Gastroesophageal sphincter (tissue), 4 donors: ENCODE measurements around the gene WWC2. TPM values are rescaled to one million over a fixed set of nuclear protein-coding genes. Genes with fewer than 3 reads are reported as not detected.

Experiments
- ATAC-seq: fragments of 150-250 bp; one replicate; pipeline ENCODE4 v1.9.1; 2016; ENCODE audit warnings: mild to moderate bottlenecking, moderate library complexity
- H3K27ac ChIP-seq, 4 donors: fragments of 200-600 bp; sonication (generic) in 3 of 4; 1 replicate in 3 of 4; 2 replicates in 1 of 4; pipeline ENCODE4 v1.5.1; 2016 to 2019
- H3K27me3 ChIP-seq: fragments of 200-600 bp; sonication (generic); one replicate; pipeline ENCODE4 v1.5.1; 2019
- H3K36me3 ChIP-seq, 2 donors: fragments of 200-600 bp; sonication (generic); one replicate each; pipeline ENCODE4 v1.5.1; 2019; ENCODE audit warnings: control low read depth in 1 of 2
- H3K4me1 ChIP-seq, 3 donors: fragments of 200-600 bp; sonication (generic); 1 replicate in 2 of 3; 2 replicates in 1 of 3; pipeline ENCODE4 v1.5.1; 2016 to 2019; ENCODE audit warnings: control low read depth in 2 of 3
- H3K4me3 ChIP-seq, 2 donors: fragments of 200-600 bp; sonication (generic); one replicate each; pipeline ENCODE4 v1.5.1; 2019; ENCODE audit warnings: mild to moderate bottlenecking in 1 of 2, moderate library complexity in 1 of 2
- H3K9me3 ChIP-seq, 3 donors: fragments of 200-600 bp; sonication (generic); one replicate each; pipeline ENCODE4 v1.5.1; 2017 to 2019; ENCODE audit warnings: control low read depth in 2 of 3
- CTCF ChIP-seq, 4 experiments: fragments of 200-600 bp in 2 of 4; fragments of 450-650 bp in 2 of 4; sonication (generic) in 1 of 4; IDR thresholded peaks; one replicate each; pipeline ENCODE4 v1.5.1; 2017 to 2019; ENCODE audit warnings: antibody characterized with exemption in 4 of 4, mild to moderate bottlenecking in 2 of 4, moderate library complexity in 2 of 4
- EP300 ChIP-seq: sonication (generic); formaldehyde crosslinking; IDR thresholded peaks from one replicate; pipeline ENCODE4 v1.6.1; 2017; ENCODE audit warnings: antibody characterized with exemption, mild to moderate bottlenecking
- POLR2A ChIP-seq, 2 donors: fragments of 450-650 bp; IDR thresholded peaks; one replicate each; pipeline ENCODE4 v1.6.1; 2017; ENCODE audit warnings: antibody characterized with exemption in 2 of 2, mild to moderate bottlenecking in 2 of 2, moderate library complexity in 1 of 2
- POLR2AphosphoS5 ChIP-seq: sonication (generic); formaldehyde crosslinking; IDR thresholded peaks from one replicate; pipeline ENCODE4 v1.6.1; 2017; ENCODE audit warnings: antibody characterized with exemption
- WGBS, 2 donors: methylation state at CpG; one replicate each; pipeline ENCODE4 v1.1.5; 2018; ENCODE audit warnings: low coverage in 1 of 2; 5-methylcytosine and 5-hydroxymethylcytosine counted together
- total RNA-seq, 4 donors: library from RNA; depleted of rRNA; stranded (reverse); fragments of >200 nt; gene quantifications; one replicate each; pipeline ENCODE4 v1.1.0, GENCODE V29; 2016

WWC2 gene
- total RNA-seq, 4 donors from 2014 or later, result 23.0 to 42.0 (median 37.2) TPM

GRCh38 chr4:183140911-183141320 lies 41.9 kb downstream of the WWC2 start:
- TF ChIP-seq CTCF (IDR thresholded peaks at IDR 0.05), result no peak
- TF ChIP-seq POLR2A (IDR thresholded peaks at IDR 0.05), result no peak
- no peak for TF ChIP-seq POLR2AphosphoS5
- no peak for TF ChIP-seq EP300
- Histone ChIP-seq H3K4me1 (peaks cover 4 to 39% (median 10%) of the 10 kb centered on the region in 3 donors), H3K9me3 (no peaks in the 10 kb centered on the region), H3K27me3 (no peaks in the 10 kb centered on the region), H3K4me3 (no peak overlapping the region), H3K27ac (no peak overlapping the region), H3K36me3 (no peaks in the 10 kb centered on the region)
- WGBS, 2 donors, result 43 to 67% methylated on average over 1 to 2 of the region's 2 CpGs
- no peak for ATAC-seq

GRCh38 chr4:183141997-183142396 lies 42.9 kb downstream of the WWC2 start:
- no peak for ATAC-seq
- peaks cover 4 to 47% (median 10%) of the 10 kb centered on the region in 3 donors for H3K4me1 ChIP-seq
- H3K4me3 ChIP-seq, result no peak overlapping the region
- no peak for TF ChIP-seq POLR2A (IDR thresholded peaks at IDR 0.05)
- TF ChIP-seq EP300, result no peak
- TF ChIP-seq POLR2AphosphoS5, result no peak
- TF ChIP-seq CTCF (IDR thresholded peaks at IDR 0.05), result no peak
- H3K27me3 ChIP-seq, result no peaks in the 10 kb centered on the region
- no peaks in the 10 kb centered on the region for H3K36me3 ChIP-seq
- WGBS, 2 donors, result 83 to 89% methylated on average over 1 of the region's 1 CpG
- no peaks in the 10 kb centered on the region for H3K9me3 ChIP-seq
- no peak overlapping the region for H3K27ac ChIP-seq

- no peak overlapping the region for H3K4me3 ChIP-seq
- H3K36me3 ChIP-seq, result no peaks in the 10 kb centered on the region
- H3K27me3 ChIP-seq, result no peaks in the 10 kb centered on the region
- H3K9me3 ChIP-seq, result no peaks in the 10 kb centered on the region
- peak; percentile 62 for ATAC-seq
- H3K27ac ChIP-seq, result no peak overlapping the region
- peaks cover 4 to 47% (median 10%) of the 10 kb centered on the region in 3 donors for H3K4me1 ChIP-seq
- no peak for TF ChIP-seq POLR2A (IDR thresholded peaks at IDR 0.05)
- no peak for TF ChIP-seq EP300
- TF ChIP-seq POLR2AphosphoS5, result no peak
- no peak for TF ChIP-seq CTCF (IDR thresholded peaks at IDR 0.05)
- WGBS, 2 donors, result 39 to 42% methylated on average over 6 of the region's 6 CpGs
These were observed 43.8 kb downstream of the WWC2 start for GRCh38 chr4:183142571-183143550.

- WGBS, 2 donors, result 88 to 97% methylated on average over 5 to 6 of the region's 6 CpGs
These were observed 45.7 kb downstream of the WWC2 start for GRCh38 chr4:183144787-183145186.

More at GRCh38 chr4:183144787-183145186, 45.7 kb downstream of the WWC2 start:
- H3K27me3 ChIP-seq, result no peaks in the 10 kb centered on the region
- H3K4me3 ChIP-seq, result no peak overlapping the region
- H3K27ac ChIP-seq, result no peak overlapping the region
- H3K36me3 ChIP-seq, result no peaks in the 10 kb centered on the region
- no peaks in the 10 kb centered on the region for H3K9me3 ChIP-seq
- ATAC-seq, result no peak
- no peak for TF ChIP-seq CTCF (IDR thresholded peaks at IDR 0.05)
- no peak for TF ChIP-seq POLR2A (IDR thresholded peaks at IDR 0.05)
- TF ChIP-seq EP300, result no peak
- no peak for TF ChIP-seq POLR2AphosphoS5
- peaks cover 4 to 47% (median 10%) of the 10 kb centered on the region in 3 donors for H3K4me1 ChIP-seq
